ENCODE data around the gene STK11IP. TPM values are rescaled to one million over a fixed set of nuclear protein-coding genes. Genes with fewer than 3 reads are reported as not detected.

The STK11IP gene
- total and polyA plus RNA-seq, 2 of the 13 experiments (the other 11 are each of a cell fraction or from before 2014, with no cell fraction given) = 12.8 to 24.0 TPM

DNA sequence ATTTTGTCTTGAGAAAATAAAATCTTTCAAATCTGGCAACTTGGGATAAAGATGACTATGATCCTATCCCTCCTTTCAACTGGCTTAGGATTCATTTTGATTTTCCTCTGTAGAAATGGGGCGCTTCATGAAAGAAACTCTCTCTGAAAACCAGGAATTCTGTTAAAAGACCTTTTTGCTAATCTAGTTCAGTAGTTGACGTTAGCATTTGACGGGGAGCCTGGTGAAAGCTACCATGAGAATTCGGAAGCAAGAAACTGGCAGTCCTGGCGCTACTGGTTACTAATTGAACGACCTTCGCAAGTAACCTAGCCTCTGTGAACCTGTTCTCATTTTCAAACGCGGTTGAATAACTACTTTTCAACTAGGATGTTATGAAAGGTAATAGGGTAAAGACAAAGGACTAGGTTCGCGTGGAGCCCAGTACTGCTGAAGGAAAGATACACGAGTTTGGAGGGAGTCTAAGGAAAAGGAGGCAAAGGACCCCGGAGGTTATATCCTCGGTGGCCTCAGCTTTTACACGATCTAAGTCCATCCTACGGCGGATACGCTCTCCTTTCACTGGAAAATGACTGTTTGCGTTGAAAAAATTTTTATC is 604 bp upstream of the STK11IP start (continued):
- TF ChIP-seq ZBTB40 (IDR thresholded peaks at IDR 0.05) (no peak), ZBTB40 (CRISPR knock-in tag; IDR thresholded peaks at IDR 0.05) (no peak), FOXM1 (CRISPR knock-in tag; IDR thresholded peaks at IDR 0.05) (no peak), ZNF496 (CRISPR knock-in tag; IDR thresholded peaks at IDR 0.05; ENCODE audit: insufficient replicate concordance) (no peak), CCAR2 (optimal IDR thresholded peaks at IDR 0.05; ENCODE audit: low read depth, low read length) (no peak), GMEB2 (CRISPR knock-in tag; IDR thresholded peaks at IDR 0.05; ENCODE audit: low read depth) (0 out of 2 replicates have a peak, but pooled peaks have one; percentile 13), ZNF296 (CRISPR knock-in tag; conservative IDR thresholded peaks at IDR 0.05) (no peak), RBFOX2 (IDR thresholded peaks at IDR 0.05; ENCODE audit: low read depth, low read length) (peak; percentile 76), TCF7L2 (IDR thresholded peaks at IDR 0.05; ENCODE audit: low read depth, low read length) (no peak), NR2F2 (IDR thresholded peaks at IDR 0.05; ENCODE audit: borderline replicate concordance, low read depth) (0 out of 2 replicates have a peak, but pooled peaks have one; percentile 8), ZNF281 (CRISPR knock-in tag; IDR thresholded peaks at IDR 0.05; ENCODE audit: borderline replicate concordance) (no peak), ZNF543 (CRISPR knock-in tag; IDR thresholded peaks at IDR 0.05) (no peak), ZFP36 (IDR thresholded peaks at IDR 0.05; ENCODE audit: borderline replicate concordance, low read depth, low read length, partially characterized antibody) (no peak)
- TF ChIP-seq, protein P1, sequence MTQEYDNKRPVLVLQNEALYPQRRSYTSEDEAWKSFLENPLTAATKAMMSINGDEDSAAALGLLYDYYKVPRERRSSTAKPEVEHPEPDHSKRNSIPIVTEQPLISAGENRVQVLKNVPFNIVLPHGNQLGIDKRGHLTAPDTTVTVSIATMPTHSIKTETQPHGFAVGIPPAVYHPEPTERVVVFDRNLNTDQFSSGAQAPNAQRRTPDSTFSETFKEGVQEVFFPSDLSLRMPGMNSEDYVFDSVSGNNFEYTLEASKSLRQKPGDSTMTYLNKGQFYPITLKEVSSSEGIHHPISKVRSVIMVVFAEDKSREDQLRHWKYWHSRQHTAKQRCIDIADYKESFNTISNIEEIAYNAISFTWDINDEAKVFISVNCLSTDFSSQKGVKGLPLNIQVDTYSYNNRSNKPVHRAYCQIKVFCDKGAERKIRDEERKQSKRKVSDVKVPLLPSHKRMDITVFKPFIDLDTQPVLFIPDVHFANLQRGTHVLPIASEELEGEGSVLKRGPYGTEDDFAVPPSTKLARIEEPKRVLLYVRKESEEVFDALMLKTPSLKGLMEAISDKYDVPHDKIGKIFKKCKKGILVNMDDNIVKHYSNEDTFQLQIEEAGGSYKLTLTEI (CRISPR knock-in tag; conservative IDR thresholded peaks at IDR 0.05) = no peak

Data from HepG2 (cell line).